NCI-H2029 treated with DMSO at 0.1 percent for 48 hours (cell line): ENCODE results near the gene PPFIBP1.

Experiments
- DNase-seq: peaks from one replicate; lab custom pipeline; 2025; lab: John Stamatoyannopoulos, UW

PPFIBP1 gene

DNA sequence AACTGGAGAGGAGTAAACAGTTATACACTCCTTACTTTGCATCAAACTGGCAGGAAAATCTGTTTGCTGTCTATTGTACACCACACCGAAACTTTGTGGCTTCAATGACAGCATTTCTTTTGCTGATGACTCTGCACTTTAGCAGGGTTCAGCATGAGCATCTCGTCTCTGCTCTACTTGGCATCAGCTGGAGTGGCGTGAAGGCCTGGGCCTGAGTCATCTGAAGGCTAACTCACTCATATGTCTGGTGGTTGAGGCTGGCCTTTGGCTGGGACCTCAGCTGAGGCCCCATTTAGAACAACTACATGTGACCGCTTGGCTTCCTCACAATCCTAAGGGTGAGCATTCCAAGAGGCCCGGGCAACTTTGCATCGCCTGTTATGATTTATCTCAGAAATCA lies 143.5 kb downstream of the PPFIBP1 start:
- DNase-seq, result no peak

- DNase-seq, result no peak
These were observed 148.0 kb downstream of the PPFIBP1 start for GRCh38 chr12:27672051-27672450.

- no peak for DNase-seq
These were observed 148.6 kb downstream of the PPFIBP1 start for GRCh38 chr12:27672643-27673042.

DNA sequence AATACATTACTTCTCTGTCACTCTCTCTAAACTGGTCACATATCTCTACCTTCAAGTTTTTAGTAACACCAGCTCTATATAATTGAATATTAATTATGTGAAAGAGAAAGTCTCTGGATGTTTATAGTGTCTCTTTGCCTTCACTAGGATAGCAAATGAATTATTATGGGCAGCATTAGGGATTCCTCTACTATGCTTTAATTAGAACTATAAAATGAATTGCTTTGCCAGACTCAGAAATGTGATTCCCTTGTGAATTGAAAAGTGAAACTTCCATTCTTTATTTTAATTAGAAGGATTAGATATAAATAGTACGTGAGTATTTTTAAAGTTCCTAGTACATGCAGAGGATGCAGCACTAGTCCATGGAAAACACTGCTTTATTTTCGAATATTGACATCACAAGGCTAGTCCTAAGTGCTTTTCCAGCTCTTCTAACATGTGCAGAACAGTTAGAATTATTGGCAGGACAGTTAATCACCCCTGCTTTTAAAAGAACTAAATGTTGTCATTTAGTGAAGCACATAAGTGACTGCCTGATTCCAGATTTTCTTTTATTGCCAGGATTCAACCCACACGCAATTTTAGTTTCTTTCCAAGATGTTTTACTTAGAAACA lies 149.2 kb downstream of the PPFIBP1 start:
- no peak for DNase-seq

GRCh38 chr12:27674989-27675388 lies 151.0 kb downstream of the PPFIBP1 start:
- DNase-seq, result no peak

- no peak for DNase-seq
These were observed 156.6 kb downstream of the PPFIBP1 start for GRCh38 chr12:27680619-27681018.

- DNase-seq, result no peak
These were observed 158.5 kb downstream of the PPFIBP1 start for GRCh38 chr12:27682534-27682933.

GRCh38 chr12:27685274-27685673 lies 161.3 kb downstream of the PPFIBP1 start:
- no peak for DNase-seq

- DNase-seq, result no peak
These were observed 162.1 kb downstream of the PPFIBP1 start for GRCh38 chr12:27686147-27686546.

DNA sequence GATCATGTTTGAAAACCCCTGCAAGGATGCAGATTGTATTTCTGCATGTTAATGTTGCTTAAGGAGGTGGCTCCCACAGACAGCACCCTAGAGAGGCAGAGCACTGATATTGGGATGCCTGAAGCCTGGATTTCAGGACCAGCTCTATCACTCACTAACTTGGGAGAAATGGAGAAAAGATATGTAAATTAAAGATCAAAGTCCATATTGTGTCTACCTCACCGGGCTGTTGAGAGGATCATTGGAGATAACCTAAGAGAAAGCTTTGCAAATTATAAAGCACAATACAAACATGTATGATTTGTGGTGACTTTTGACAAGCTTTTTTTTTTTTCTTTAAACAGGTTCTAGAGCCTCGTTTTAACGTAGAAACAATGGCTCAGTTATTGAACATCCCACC lies 164.7 kb downstream of the PPFIBP1 start:
- no peak for DNase-seq

- DNase-seq, result no peak
These were observed 165.7 kb downstream of the PPFIBP1 start for GRCh38 chr12:27689558-27690180.

DNA sequence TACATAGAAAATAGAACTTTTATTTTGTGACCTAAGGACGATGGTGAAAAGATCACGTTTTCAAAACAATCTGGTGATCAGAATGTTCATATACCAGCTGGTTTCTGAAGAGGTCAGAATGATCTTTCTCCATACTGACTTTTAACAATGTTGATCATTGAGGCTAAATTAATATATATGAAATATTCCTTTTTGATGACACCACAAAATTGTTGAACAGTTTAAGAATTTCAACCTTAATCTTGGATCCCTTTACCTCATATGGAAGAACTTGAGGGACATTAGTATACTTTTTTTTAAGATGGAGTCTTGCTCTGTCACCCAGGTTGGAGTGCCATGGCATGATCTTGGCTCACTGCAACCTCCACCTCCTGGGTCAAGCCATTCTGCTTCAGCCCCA lies 169.4 kb downstream of the PPFIBP1 start:
- DNase-seq, result no peak

DNA sequence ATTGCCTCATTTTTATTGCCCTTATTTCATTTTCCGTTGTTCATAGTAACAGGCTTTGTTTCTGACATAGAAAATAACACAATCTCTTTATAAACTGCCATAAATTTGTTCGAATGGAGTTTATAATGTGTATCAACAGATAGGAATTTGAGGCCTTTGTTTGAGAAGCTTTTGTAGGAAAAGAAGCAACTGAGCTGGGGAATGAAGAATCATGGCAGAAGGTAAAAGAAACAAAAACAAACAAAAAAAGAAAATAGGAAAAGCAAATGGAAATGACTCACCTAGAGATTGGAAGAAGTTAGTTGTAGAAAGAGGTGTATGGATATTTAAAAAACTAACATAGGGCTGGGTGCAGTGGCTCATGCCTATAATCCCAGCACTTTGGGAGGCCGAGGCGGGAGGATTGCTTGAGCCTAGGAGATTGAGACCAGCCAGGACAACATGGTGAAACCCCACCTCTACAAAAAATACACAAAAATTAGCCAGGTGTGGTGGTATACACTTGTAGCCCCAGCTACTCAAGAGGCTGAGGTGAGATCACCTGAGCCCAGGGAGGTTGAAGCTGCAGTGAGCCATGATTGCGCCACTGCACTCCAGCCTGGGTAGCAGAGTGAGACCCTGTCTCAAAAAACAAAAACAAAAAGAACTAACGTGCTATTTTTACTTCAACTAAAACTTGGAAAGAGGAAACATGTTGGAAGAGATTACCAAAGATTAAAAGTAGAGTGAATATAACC lies 171.7 kb downstream of the PPFIBP1 start:
- no peak for DNase-seq

GRCh38 chr12:27696293-27696652 lies 172.3 kb downstream of the PPFIBP1 start, which contains the start of gene REP15:
Gene REP15 (plus strand): TSS chr12:27696447. CDS start chr12:27696563, 116 bp downstream.
- DNase-seq, result no peak

- no peak for DNase-seq
These were observed 173.0 kb downstream of the PPFIBP1 start for GRCh38 chr12:27696864-27697564.

DNA sequence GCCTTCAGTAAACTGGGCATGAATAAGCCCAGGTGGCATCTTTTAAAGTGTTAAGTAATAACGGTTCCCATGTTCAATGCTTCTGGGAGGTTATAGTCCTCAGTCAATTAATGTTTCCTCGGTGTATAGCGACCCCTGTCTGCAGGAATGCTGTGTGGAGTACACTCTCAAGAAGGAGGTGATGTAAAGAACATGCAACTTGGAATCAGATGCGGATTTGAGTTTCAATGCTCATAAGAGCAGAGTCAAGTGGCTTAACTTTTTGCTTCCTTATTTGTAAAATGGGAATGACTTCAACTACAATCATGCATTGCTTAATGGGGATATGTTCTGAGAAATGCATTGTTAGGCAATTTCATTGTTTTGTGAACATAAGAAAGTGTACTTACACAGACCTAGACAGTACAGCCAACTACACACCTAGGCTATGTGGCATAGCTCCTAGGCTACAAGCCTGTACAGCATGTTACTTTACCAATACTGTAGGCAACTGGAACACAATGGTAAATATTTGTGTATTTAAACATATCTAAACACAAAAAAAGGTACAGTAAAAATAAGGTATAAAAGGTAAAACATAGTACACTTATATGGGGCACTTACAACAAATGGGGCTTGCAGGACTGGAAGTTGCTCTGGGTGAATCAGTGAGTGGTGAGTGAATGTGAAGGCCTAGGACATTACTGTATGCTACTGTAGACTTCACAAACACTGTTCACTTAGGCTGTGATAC lies 179.9 kb downstream of the PPFIBP1 start:
- peak; percentile 14 for DNase-seq

GRCh38 chr12:27705263-27705662 lies 181.3 kb downstream of the PPFIBP1 start:
- DNase-seq, result no peak

DNA sequence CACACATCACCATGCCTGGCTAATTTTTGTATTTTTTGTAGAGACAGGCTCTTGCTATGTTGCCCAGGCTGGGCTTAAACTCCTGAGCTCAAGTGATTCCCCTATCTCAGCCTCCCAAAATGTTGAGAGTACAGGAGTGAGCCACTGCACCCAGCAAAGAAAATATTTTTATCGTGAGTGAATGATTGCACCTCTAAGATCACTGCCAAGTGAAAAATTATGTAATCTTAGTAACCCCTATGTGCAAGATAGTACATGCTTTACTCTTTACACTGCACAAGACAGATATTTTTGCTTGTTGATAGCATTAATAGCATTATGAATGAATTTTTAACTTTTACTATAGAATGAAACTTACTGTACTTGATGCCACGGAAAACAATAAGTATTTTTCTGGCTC lies 183.2 kb downstream of the PPFIBP1 start:
- no peak for DNase-seq

- DNase-seq, result no peak
These were observed 185.4 kb downstream of the PPFIBP1 start for GRCh38 chr12:27709212-27709931.

DNA sequence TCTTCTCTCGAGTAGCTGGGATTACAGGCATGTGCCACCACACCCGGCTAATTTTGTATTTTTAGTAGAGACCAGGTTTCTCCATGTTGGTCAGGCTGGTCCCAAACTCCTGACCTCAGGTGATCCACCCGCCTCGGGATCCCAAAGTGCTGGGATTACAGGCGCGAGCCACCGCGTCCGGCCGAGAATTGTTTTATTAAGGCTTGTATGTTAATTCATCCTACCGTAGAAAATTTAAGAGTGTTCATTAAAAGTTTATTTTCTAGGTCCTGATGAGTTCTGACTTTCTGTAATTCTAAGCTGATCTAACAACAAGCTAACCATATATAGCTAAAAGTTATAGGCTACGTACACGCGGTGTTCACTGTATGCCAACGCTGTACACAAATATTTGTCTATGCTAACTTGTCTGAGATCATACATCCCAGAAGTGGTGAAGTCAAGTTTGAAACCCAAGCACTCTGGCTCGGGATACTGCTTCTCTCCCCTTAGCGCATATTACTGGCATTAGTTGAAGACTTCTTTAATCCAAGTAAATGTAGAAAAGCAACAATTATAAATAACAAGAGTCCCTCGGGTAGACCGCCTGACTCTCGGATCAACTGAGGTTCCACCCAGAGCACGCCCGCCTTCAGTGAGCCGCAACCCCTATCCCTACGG lies 186.1 kb downstream of the PPFIBP1 start:
- DNase-seq, result peak; percentile 50
